SK-N-SH (cell line): Measurements from ENCODE around the gene RNF11. TPM values are rescaled to one million over a fixed set of nuclear protein-coding genes. Genes with fewer than 3 reads are reported as not detected.

ENCODE experiments used
- CTCF ChIA-PET: fragments of 300-600, 350-600 bp; formaldehyde crosslinking; extraction: SDS; loops from one replicate; lab custom pipeline; 2021; lab: Yijun Ruan, JAX
- POLR2A ChIA-PET: fragments of 350-600 bp; sonication (Branson Sonifier 250); formaldehyde crosslinking; extraction: SDS; loops from one replicate; lab custom pipeline; 2020; ENCODE audit warnings: antibody characterized with exemption, inconsistent platforms; lab: Yijun Ruan, JAX
- DNase-seq: peaks from one replicate; pipeline ENCODE4 v3.0.0; 2012
- H2AFZ ChIP-seq: fragments of 200-600 bp; sonication (generic); 2 replicates; pipeline ENCODE4 v1.8.1; 2016; ENCODE audit warnings: antibody characterized with exemption, mild to moderate bottlenecking, low read depth
- H3F3A ChIP-seq: fragments of 200-600 bp; sonication (generic); replicated peaks from 2 replicates; pipeline ENCODE3; 2016; ENCODE audit warnings: antibody characterized with exemption, mild to moderate bottlenecking; ENCODE audit not compliant: insufficient read depth
- H3K27ac ChIP-seq, 2 experiments: fragments of 200-500 bp in 1 of 2; fragments of 200-600 bp in 1 of 2; sonication (Bioruptor generic) in 1 of 2; sonication (generic), shearing (Covaris generic) in 1 of 2; 2 replicates each; pipeline versions ENCODE4 v1.5.1 to v1.6.1; 2014 to 2016; ENCODE audit warnings: low read depth in 2 of 2, inconsistent platforms in 1 of 2, low read length in 1 of 2, mild to moderate bottlenecking in 1 of 2, mixed read lengths in 1 of 2
- H3K27me3 ChIP-seq: fragments of 200-600 bp; sonication (generic), shearing (Covaris generic); 2 replicates; pipeline ENCODE4 v1.6.1; 2016; ENCODE audit warnings: mixed run types; ENCODE audit not compliant: insufficient read depth
- H3K36me3 ChIP-seq, 2 experiments: fragments of 200-500 bp in 1 of 2; fragments of 200-600 bp in 1 of 2; sonication (Bioruptor generic) in 1 of 2; sonication (generic) in 1 of 2; replicated peaks in 1 of 2; 2 replicates each; pipeline versions ENCODE3 to v1.5.1; 2014 to 2016; ENCODE audit warnings: low read length in 1 of 2, mild to moderate bottlenecking in 1 of 2; ENCODE audit not compliant: insufficient read depth in 2 of 2, control insufficient read depth in 1 of 2
- H3K4me1 ChIP-seq, 2 experiments: fragments of 200-500 bp in 1 of 2; fragments of 200-600 bp in 1 of 2; sonication (Bioruptor generic) in 1 of 2; sonication (generic), shearing (Covaris generic) in 1 of 2; 2 replicates each; pipeline versions ENCODE4 v1.5.1 to v1.6.1; 2014 to 2016; ENCODE audit warnings: low read depth in 1 of 2, low read length in 1 of 2, mixed run types in 1 of 2; ENCODE audit not compliant: insufficient read depth in 2 of 2, control insufficient read depth in 1 of 2
- H3K4me2 ChIP-seq: fragments of 200-600 bp; sonication (generic), shearing (Covaris generic); 2 replicates; pipeline ENCODE4 v1.6.1; 2017; ENCODE audit warnings: mixed run types
- H3K4me3 ChIP-seq, 2 experiments: fragments of 200-500 bp in 1 of 2; fragments of 200-600 bp in 1 of 2; sonication (Bioruptor generic) in 1 of 2; sonication (generic), shearing (Covaris generic) in 1 of 2; 2 replicates each; pipeline versions ENCODE4 v1.5.1 to v1.8.1; 2014 to 2016; ENCODE audit warnings: low read depth in 2 of 2, inconsistent platforms in 1 of 2, low read length in 1 of 2, mild to moderate bottlenecking in 1 of 2, mixed read lengths in 1 of 2, moderate library complexity in 1 of 2
- H3K79me2 ChIP-seq: fragments of 200-600 bp; sonication (generic); 2 replicates; pipeline ENCODE4 v1.8.1; 2017; ENCODE audit warnings: mild to moderate bottlenecking; ENCODE audit not compliant: insufficient read depth
- H3K9ac ChIP-seq: fragments of 200-600 bp; sonication (generic); 2 replicates; pipeline ENCODE4 v1.6.1; 2017; ENCODE audit warnings: mixed run types
- H3K9me2 ChIP-seq: fragments of 200-600 bp; sonication (generic); 2 replicates; pipeline ENCODE4 v1.6.1; 2017; ENCODE audit warnings: mixed run types
- H3K9me3 ChIP-seq: fragments of 200-600 bp; sonication (generic); 2 replicates; pipeline ENCODE4 v1.6.1; 2017; ENCODE audit warnings: mixed run types, mild to moderate bottlenecking, moderate library complexity
- H4K20me1 ChIP-seq: fragments of 200-600 bp; sonication (generic); 2 replicates; pipeline ENCODE4 v1.6.1; 2017; ENCODE audit warnings: mild to moderate bottlenecking, mixed run types; ENCODE audit not compliant: insufficient read depth
- CHD2 ChIP-seq: fragments of 150-350 bp; IDR thresholded peaks from 2 replicates; pipeline ENCODE4 v1.6.1; 2018; ENCODE audit warnings: low read length; ENCODE audit not compliant: partially characterized antibody
- ELF1 ChIP-seq: IDR thresholded peaks from 2 replicates; pipeline ENCODE4 v1.4.0; 2012
- EP300 ChIP-seq, 2 experiments: IDR thresholded peaks; 2 replicates each; pipeline versions ENCODE4 v1.4.0 to v1.6.1; 2012; ENCODE audit warnings: borderline replicate concordance in 1 of 2, low read depth in 1 of 2, low read length in 1 of 2
- EZH2phosphoT487 ChIP-seq: fragments of 200-600 bp; sonication (generic); IDR thresholded peaks from 2 replicates; pipeline ENCODE4 v1.6.1; 2017; ENCODE audit warnings: low read depth, mixed run types, mild to moderate bottlenecking, antibody characterized with exemption, moderate library complexity, borderline replicate concordance
- FOSL2 ChIP-seq: IDR thresholded peaks from 2 replicates; pipeline ENCODE4 v1.4.0; 2012; ENCODE audit warnings: low read depth, mild to moderate bottlenecking, moderate library complexity, borderline replicate concordance
- FOXM1 ChIP-seq: IDR thresholded peaks from 2 replicates; pipeline ENCODE4 v1.4.0; 2012; ENCODE audit warnings: low read depth, mild to moderate bottlenecking
- GATA2 ChIP-seq: sonication (generic); formaldehyde crosslinking; IDR thresholded peaks from 2 replicates; pipeline ENCODE4 v1.5.0; 2020; ENCODE audit warnings: mild to moderate bottlenecking, missing genetic modification reagents
- RXRA ChIP-seq: IDR thresholded peaks from 2 replicates; pipeline ENCODE4 v1.4.0; 2012; ENCODE audit warnings: low read depth, mild to moderate bottlenecking, borderline replicate concordance
- SIN3A ChIP-seq: IDR thresholded peaks from 2 replicates; pipeline ENCODE4 v1.6.1; 2012; ENCODE audit warnings: low read depth, mild to moderate bottlenecking, low read length, moderate library complexity, borderline replicate concordance
- TAF1 ChIP-seq: IDR thresholded peaks from 2 replicates; pipeline ENCODE4 v1.6.1; 2012; ENCODE audit warnings: low read depth, mild to moderate bottlenecking, low read length, moderate library complexity, borderline replicate concordance
- YY1 ChIP-seq: IDR thresholded peaks from 2 replicates; pipeline ENCODE4 v1.4.0; 2012; ENCODE audit warnings: low read depth, mild to moderate bottlenecking
- WGBS: methylation state at CpG from one replicate; pipeline ENCODE4 v1.1.6; 2017; ENCODE audit warnings: low lambda C conversion rate; 5-methylcytosine and 5-hydroxymethylcytosine counted together
- polyA plus RNA-seq, 3 experiments: library from polyadenylated mRNA; depleted of rRNA; stranded (reverse); fragments of >200 nt; gene quantifications; 2 replicates each; pipeline ENCODE4 v1.2.3, GENCODE V29; 2012
- TF ChIP-seq, protein P1 (sequence below): IDR thresholded peaks from 2 replicates; pipeline ENCODE4 v1.4.0; 2012; ENCODE audit warnings: low read depth, borderline replicate concordance
- TF ChIP-seq, protein P2 (sequence below): fragments of 200-600 bp; sonication (generic); IDR thresholded peaks from 2 replicates; pipeline ENCODE4 v1.6.1; 2017; ENCODE audit warnings: antibody characterized with exemption, mild to moderate bottlenecking, moderate library complexity

The RNF11 gene
- polyA plus RNA-seq, 1 of the 3 experiments (the other 2 are of a cell fraction) = 62.5 TPM

DNA sequence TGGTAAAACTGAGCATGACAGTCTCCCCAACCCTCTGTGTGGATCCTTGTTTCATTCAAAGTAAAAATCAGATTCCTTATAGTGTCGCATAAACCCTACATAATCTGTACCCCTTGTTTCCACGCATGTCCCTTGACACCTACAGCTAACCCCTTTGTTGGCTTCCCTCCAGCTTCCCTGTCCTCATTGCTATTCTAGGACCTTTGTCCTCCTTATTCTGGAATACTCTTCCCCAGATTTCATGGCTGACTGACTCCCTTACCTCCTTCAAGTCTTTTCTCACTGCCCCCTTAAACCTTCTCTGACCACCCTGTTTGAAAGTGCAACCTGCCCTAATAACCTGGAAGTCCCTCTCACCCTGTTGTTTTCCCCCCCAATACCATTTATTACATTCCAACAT lies 4.0 kb downstream of the RNF11 start:
- WGBS = 85% methylated on average over 2 of the region's 2 CpGs
- no peak for DNase-seq
- no peak overlapping the region for H3K9ac ChIP-seq
- H3K9me2 ChIP-seq = no peaks in the 10 kb centered on the region
- TF ChIP-seq EP300 (IDR thresholded peaks at IDR 0.05; ENCODE audit: borderline replicate concordance in 1 of 2, low read depth in 1 of 2, low read length in 1 of 2) (no peak), SIN3A (no peak)
- TF ChIP-seq, all 33 proteins: peak for 0
- ChIA-PET CTCF (no interaction called here), POLR2A (no interaction called here)
- Histone ChIP-seq H3F3A (peaks cover 1% of the 10 kb centered on the region), H3K9me3 (no peaks in the 10 kb centered on the region), H3K27me3 (no peaks in the 10 kb centered on the region), H3K4me3 (no peak overlapping the region), H3K4me2 (no peak overlapping the region), H2AFZ (no peak overlapping the region), H3K36me3 (no peaks in the 10 kb centered on the region), H4K20me1 (peaks cover 77% of the 10 kb centered on the region), H3K27ac (no peak overlapping the region), H3K4me1 (peaks cover 13% of the 10 kb centered on the region in 2 experiments; a peak in 3 of 4 replicates), H3K79me2 (peaks cover 87% of the 10 kb centered on the region)

DNA sequence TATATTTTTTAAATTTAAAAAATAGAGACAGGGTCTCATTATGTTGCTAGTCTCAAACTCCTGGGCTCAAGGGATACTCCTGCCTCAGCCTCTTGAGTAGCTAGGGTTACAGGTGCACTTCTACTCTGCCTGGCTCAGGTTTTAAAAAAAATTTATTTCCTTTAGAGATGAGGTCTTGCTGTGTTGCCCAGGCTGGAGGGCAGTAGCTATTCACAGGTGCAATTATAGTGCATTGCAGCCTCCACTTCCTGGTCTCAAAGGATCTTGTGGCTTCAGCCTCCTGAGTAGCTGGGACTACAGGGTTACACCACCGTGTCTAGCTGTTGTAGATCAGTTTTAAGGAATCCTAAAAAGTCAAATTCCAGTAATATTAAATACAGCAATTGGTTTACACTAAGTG lies 5.0 kb downstream of the RNF11 start:
- POLR2A ChIA-PET = interaction anchor here (0.6 kb wide), 1 partner anchor 15 kb away, joined by 3 read pairs; no protein-coding TSS in a partner anchor
- no peak for DNase-seq
- WGBS = 88% methylated on average over 1 of the region's 1 CpG

More for the DNA sequence above, 5.0 kb downstream of the RNF11 start:
- Histone ChIP-seq H4K20me1 (peaks cover 88% of the 10 kb centered on the region), H3K9ac (no peak overlapping the region), H3K9me3 (no peaks in the 10 kb centered on the region), H3K9me2 (no peaks in the 10 kb centered on the region), H3K36me3 (no peaks in the 10 kb centered on the region)
- TF ChIP-seq FOSL2 (no peak), FOXM1 (no peak), CHD2 (no peak), GATA2 (CRISPR knock-in tag) (no peak), TAF1 (no peak), EZH2phosphoT487 (no peak), YY1 (no peak), ELF1 (no peak), RXRA (no peak)
- TF ChIP-seq, protein P1, sequence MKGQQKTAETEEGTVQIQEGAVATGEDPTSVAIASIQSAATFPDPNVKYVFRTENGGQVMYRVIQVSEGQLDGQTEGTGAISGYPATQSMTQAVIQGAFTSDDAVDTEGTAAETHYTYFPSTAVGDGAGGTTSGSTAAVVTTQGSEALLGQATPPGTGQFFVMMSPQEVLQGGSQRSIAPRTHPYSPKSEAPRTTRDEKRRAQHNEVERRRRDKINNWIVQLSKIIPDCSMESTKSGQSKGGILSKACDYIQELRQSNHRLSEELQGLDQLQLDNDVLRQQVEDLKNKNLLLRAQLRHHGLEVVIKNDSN = no peak
- TF ChIP-seq, protein P2, sequence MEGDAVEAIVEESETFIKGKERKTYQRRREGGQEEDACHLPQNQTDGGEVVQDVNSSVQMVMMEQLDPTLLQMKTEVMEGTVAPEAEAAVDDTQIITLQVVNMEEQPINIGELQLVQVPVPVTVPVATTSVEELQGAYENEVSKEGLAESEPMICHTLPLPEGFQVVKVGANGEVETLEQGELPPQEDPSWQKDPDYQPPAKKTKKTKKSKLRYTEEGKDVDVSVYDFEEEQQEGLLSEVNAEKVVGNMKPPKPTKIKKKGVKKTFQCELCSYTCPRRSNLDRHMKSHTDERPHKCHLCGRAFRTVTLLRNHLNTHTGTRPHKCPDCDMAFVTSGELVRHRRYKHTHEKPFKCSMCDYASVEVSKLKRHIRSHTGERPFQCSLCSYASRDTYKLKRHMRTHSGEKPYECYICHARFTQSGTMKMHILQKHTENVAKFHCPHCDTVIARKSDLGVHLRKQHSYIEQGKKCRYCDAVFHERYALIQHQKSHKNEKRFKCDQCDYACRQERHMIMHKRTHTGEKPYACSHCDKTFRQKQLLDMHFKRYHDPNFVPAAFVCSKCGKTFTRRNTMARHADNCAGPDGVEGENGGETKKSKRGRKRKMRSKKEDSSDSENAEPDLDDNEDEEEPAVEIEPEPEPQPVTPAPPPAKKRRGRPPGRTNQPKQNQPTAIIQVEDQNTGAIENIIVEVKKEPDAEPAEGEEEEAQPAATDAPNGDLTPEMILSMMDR = no peak
- TF ChIP-seq, all 33 proteins: peak for 0
- Histone ChIP-seq H3K4me2 (no peak overlapping the region), H2AFZ (no peak overlapping the region), H3K79me2 (peaks cover 97% of the 10 kb centered on the region), H3K27ac (no peak overlapping the region), H3K4me1 (peaks cover 7 to 8% of the 10 kb centered on the region in 2 experiments; a peak in 2 of 4 replicates), H3K27me3 (no peaks in the 10 kb centered on the region), H3K4me3 (no peak overlapping the region), H3F3A (no peaks in the 10 kb centered on the region)
- CTCF ChIA-PET = no interaction called here
